IMR-90 (cell line): ENCODE data around the gene TCHH. TPM values are rescaled to one million over a fixed set of nuclear protein-coding genes. Genes with fewer than 3 reads are reported as not detected.

Experiments used
- ATAC-seq: fragments of 200-7000 bp; cut with Tn5 transposase; 2 replicates; pipeline ENCODE4 v1.9.1; 2020; ENCODE audit warnings: low read depth, mild to moderate bottlenecking, moderate library complexity
- BruUV-seq: library from RNA; stranded (reverse); fragments of 400-500 nt; replicated peaks from 2 replicates; lab custom pipeline; 2021; lab: Mats Ljungman, UMichigan
- CTCF ChIA-PET: fragments of 300-600 bp; formaldehyde crosslinking; extraction: SDS; loops from one replicate; lab custom pipeline; 2021; ENCODE audit warnings: antibody characterized with exemption; lab: Yijun Ruan, JAX
- POLR2A ChIA-PET: fragments of 300-600 bp; sonication (Branson Sonifier 250); formaldehyde crosslinking; loops from one replicate; lab custom pipeline; 2022; ENCODE audit warnings: antibody characterized with exemption; ENCODE audit not compliant: unreplicated experiment; lab: Charles Lee
- DNase-seq: peaks from one replicate; pipeline ENCODE4 v3.0.0; 2013
- H2AFZ ChIP-seq: replicated peaks from 2 replicates; pipeline ENCODE3; 2013; ENCODE audit warnings: low read length, mild to moderate bottlenecking; ENCODE audit not compliant: poor library complexity
- H2AK5ac ChIP-seq: 2 replicates; pipeline ENCODE4 v1.6.1; 2013; ENCODE audit warnings: low read depth, low read length, inconsistent platforms
- H2AK9ac ChIP-seq: replicated peaks from 2 replicates; pipeline ENCODE3; 2013; ENCODE audit warnings: mild to moderate bottlenecking, low read depth, low read length, moderate library complexity; ENCODE audit not compliant: poor library complexity
- H2BK120ac ChIP-seq: 2 replicates; pipeline ENCODE4 v1.6.1; 2013; ENCODE audit warnings: low read depth, low read length, inconsistent platforms
- H2BK15ac ChIP-seq: 3 replicates; pipeline ENCODE4 v1.6.1; 2013; ENCODE audit warnings: low read depth, low read length, inconsistent platforms
- H2BK20ac ChIP-seq: 2 replicates; pipeline ENCODE4 v1.6.1; 2013; ENCODE audit warnings: low read depth, mild to moderate bottlenecking, inconsistent platforms, low read length, moderate library complexity
- H2BK5ac ChIP-seq: 2 replicates; pipeline ENCODE4 v1.6.1; 2013; ENCODE audit warnings: mild to moderate bottlenecking, low read depth, low read length, inconsistent platforms; ENCODE audit not compliant: poor library complexity, severe bottlenecking
- H3K14ac ChIP-seq: replicated peaks from 2 replicates; pipeline ENCODE4 v1.6.1; 2013; ENCODE audit warnings: low read depth, low read length, inconsistent platforms
- H3K18ac ChIP-seq: 2 replicates; pipeline ENCODE4 v1.6.1; 2013; ENCODE audit warnings: low read depth, low read length, control low read depth
- H3K23ac ChIP-seq: 2 replicates; pipeline ENCODE4 v1.6.1; 2013; ENCODE audit warnings: low read depth, low read length, inconsistent platforms
- H3K27ac ChIP-seq: 2 replicates; pipeline ENCODE4 v1.5.1; 2013; ENCODE audit warnings: mild to moderate bottlenecking, control low read depth, low read length; ENCODE audit not compliant: insufficient read depth
- H3K27me3 ChIP-seq: 2 replicates; pipeline ENCODE4 v1.6.1; 2013; ENCODE audit warnings: low read length; ENCODE audit not compliant: control insufficient read depth, insufficient read depth
- H3K36me3 ChIP-seq: 2 replicates; pipeline ENCODE4 v1.6.1; 2013; ENCODE audit warnings: low read length, mixed read lengths; ENCODE audit not compliant: control insufficient read depth, insufficient read depth
- H3K4ac ChIP-seq: 2 replicates; pipeline ENCODE4 v1.6.1; 2013; ENCODE audit warnings: low read depth, low read length, inconsistent platforms
- H3K4me1 ChIP-seq: 2 replicates; pipeline ENCODE4 v1.6.1; 2013; ENCODE audit warnings: low read length, mixed read lengths; ENCODE audit not compliant: control insufficient read depth, insufficient read depth
- H3K4me2 ChIP-seq: 2 replicates; pipeline ENCODE4 v1.6.1; 2013; ENCODE audit warnings: low read depth, mild to moderate bottlenecking, control low read depth, low read length, moderate library complexity
- H3K4me3 ChIP-seq: 2 replicates; pipeline ENCODE4 v1.5.1; 2013; ENCODE audit warnings: low read depth, mild to moderate bottlenecking, control low read depth, low read length, moderate library complexity; ENCODE audit not compliant: insufficient read depth
- H3K56ac ChIP-seq: 2 replicates; pipeline ENCODE4 v1.6.1; 2013; ENCODE audit warnings: low read length, inconsistent platforms; ENCODE audit not compliant: insufficient read depth; ENCODE audit errors: extremely low read depth
- H3K79me1 ChIP-seq, 2 experiments: 2 replicates each; pipeline ENCODE4 v1.6.1; 2013; ENCODE audit warnings: low read length in 2 of 2, inconsistent platforms in 1 of 2, low read depth in 1 of 2
- H3K9ac ChIP-seq: 2 replicates; pipeline ENCODE4 v1.6.1; 2013; ENCODE audit warnings: low read depth, low read length, control low read depth
- H3K9me1 ChIP-seq: 2 replicates; pipeline ENCODE4 v1.6.1; 2013; ENCODE audit warnings: low read length, inconsistent platforms; ENCODE audit not compliant: insufficient read depth
- H3K9me3 ChIP-seq: 2 replicates; pipeline ENCODE4 v1.6.1; 2013; ENCODE audit warnings: low read length; ENCODE audit not compliant: control insufficient read depth, insufficient read depth
- H4K20me1 ChIP-seq: 2 replicates; pipeline ENCODE4 v1.6.1; 2013; ENCODE audit warnings: low read length, inconsistent platforms; ENCODE audit not compliant: insufficient read depth
- H4K5ac ChIP-seq: 2 replicates; pipeline ENCODE4 v1.6.1; 2013; ENCODE audit warnings: mild to moderate bottlenecking, low read depth, low read length, control low read depth
- H4K8ac ChIP-seq, 2 experiments: 2 replicates each; pipeline ENCODE4 v1.6.1; 2013; ENCODE audit warnings: low read depth in 2 of 2, low read length in 2 of 2, control low read depth in 1 of 2, inconsistent platforms in 1 of 2
- H4K91ac ChIP-seq: 2 replicates; pipeline ENCODE4 v1.6.1; 2013; ENCODE audit warnings: low read depth, low read length, inconsistent platforms; ENCODE audit not compliant: insufficient read depth
- BHLHE40 ChIP-seq: fragments of 150-350 bp; IDR thresholded peaks from 2 replicates; pipeline ENCODE4 v1.6.1; 2016; ENCODE audit warnings: mild to moderate bottlenecking, low read depth, low read length
- CEBPB ChIP-seq: IDR thresholded peaks from 2 replicates; pipeline ENCODE4 v1.6.1; 2012; ENCODE audit warnings: low read depth, low read length, improper control_type of control experiment
- CTCF ChIP-seq: conservative IDR thresholded peaks from 2 replicates; pipeline ENCODE4 v1.5.1; 2012; ENCODE audit warnings: mild to moderate bottlenecking, low read depth, low read length, improper control_type of control experiment
- ELK1 ChIP-seq: fragments of 150-350 bp; IDR thresholded peaks from 2 replicates; pipeline ENCODE4 v1.6.1; 2016; ENCODE audit warnings: low read depth, mild to moderate bottlenecking, low read length, moderate library complexity, borderline replicate concordance
- FOS ChIP-seq: fragments of 150-350 bp; IDR thresholded peaks from 2 replicates; pipeline ENCODE4 v1.6.1; 2016; ENCODE audit warnings: low read depth, low read length
- MAFK ChIP-seq: IDR thresholded peaks from 2 replicates; pipeline ENCODE4 v1.6.1; 2012; ENCODE audit warnings: low read depth, low read length, improper control_type of control experiment
- MAZ ChIP-seq: IDR thresholded peaks from 2 replicates; pipeline ENCODE4 v1.6.1; 2012; ENCODE audit warnings: low read depth, mild to moderate bottlenecking, low read length, improper control_type of control experiment, moderate library complexity, borderline replicate concordance
- MXI1 ChIP-seq: IDR thresholded peaks from 2 replicates; pipeline ENCODE4 v1.6.1; 2012; ENCODE audit warnings: low read depth, mild to moderate bottlenecking, low read length, moderate library complexity, borderline replicate concordance
- NFE2L2 ChIP-seq: fragments of 150-350 bp; IDR thresholded peaks from 2 replicates; pipeline ENCODE4 v1.6.1; 2016; ENCODE audit warnings: low read depth, mild to moderate bottlenecking, low read length
- POLR2A ChIP-seq: IDR thresholded peaks from 2 replicates; pipeline ENCODE4 v1.6.1; 2012; ENCODE audit warnings: mild to moderate bottlenecking, low read depth, low read length
- RAD21 ChIP-seq: IDR thresholded peaks from 2 replicates; pipeline ENCODE4 v1.6.1; 2012; ENCODE audit warnings: low read length, improper control_type of control experiment
- RCOR1 ChIP-seq: IDR thresholded peaks from 2 replicates; pipeline ENCODE4 v1.6.1; 2012; ENCODE audit warnings: mild to moderate bottlenecking, low read length, improper control_type of control experiment; ENCODE audit not compliant: insufficient replicate concordance
- RFX5 ChIP-seq: IDR thresholded peaks from 2 replicates; pipeline ENCODE4 v1.8.0; 2012; ENCODE audit warnings: low read depth, mild to moderate bottlenecking, low read length, moderate library complexity
- SMC3 ChIP-seq: fragments of 150-350 bp; IDR thresholded peaks from 2 replicates; pipeline ENCODE4 v1.6.1; 2016; ENCODE audit warnings: low read depth, mild to moderate bottlenecking, antibody characterized with exemption, low read length, moderate library complexity
- WGBS, 2 experiments: methylation state at CpG; one replicate each; pipeline versions ENCODE4 v1.1.5 to v1.1.7; 2013; ENCODE audit warnings: missing lambda C conversion rate in 2 of 2; ENCODE audit not compliant: insufficient read length in 1 of 2; ENCODE audit errors: extremely low coverage in 2 of 2; 5-methylcytosine and 5-hydroxymethylcytosine counted together
- dilution Hi-C: fragments of 300-500 bp; cut with HindIII; formaldehyde crosslinking; loops from one replicate; pipeline ENCODE4 v1.14.3; 2018; ENCODE audit warnings: low sequenced_read_pairs; ENCODE audit not compliant: unreplicated experiment
- in situ Hi-C: fragments of 300-500 bp; cut with MboI; formaldehyde crosslinking; loops from 3 replicates; pipeline ENCODE4 v1.14.3; 2019; ENCODE audit warnings: low sequenced_read_pairs, inconsistent platforms, mixed read lengths
- intact Hi-C: fragments of 100-400 bp; cut with micrococcal nuclease; formaldehyde crosslinking; loops from 2 replicates; pipeline ENCODE4 v1.10.0; 2022
- polyA plus RNA-seq, 3 experiments: library from polyadenylated mRNA; depleted of rRNA; stranded (reverse); fragments of >200 nt; gene quantifications; 2 replicates each; pipeline ENCODE4 v1.2.3, GENCODE V29; 2012; ENCODE audit warnings: low replicate concordance in 1 of 3
- total RNA-seq: library from RNA; depleted of rRNA; stranded (reverse); fragments of >200 nt; gene quantifications from 2 replicates; pipeline ENCODE4 v1.2.3, GENCODE V29; 2012
- TF ChIP-seq, protein P1 (sequence below): fragments of 150-350 bp; IDR thresholded peaks from 2 replicates; pipeline ENCODE4 v1.6.1; 2017; ENCODE audit warnings: mild to moderate bottlenecking, antibody characterized with exemption, low read length, low read depth

The TCHH gene
- total and polyA plus RNA-seq, 2 of the 4 experiments (the other 2 are of a cell fraction), result not detected

- H2BK20ac ChIP-seq, result no peak overlapping the region
- H2AK9ac ChIP-seq, result peak overlapping the region; percentile 7
- BruUV-seq, result no TSS peak
- ChIA-PET POLR2A (no interaction called here), CTCF (interaction anchor here (0.6 kb wide), 1 partner anchor 56 kb away, joined by 3 read pairs; no protein-coding TSS in a partner anchor)
- H2BK5ac ChIP-seq, result no peak overlapping the region
- no peak overlapping the region for H4K91ac ChIP-seq
- H3K9me1 ChIP-seq, result no peaks in the 10 kb centered on the region
- no peaks in the 10 kb centered on the region; the same call in 1 of the 2 replicates for H4K20me1 ChIP-seq
- no peak overlapping the region for H3K56ac ChIP-seq
- in situ Hi-C loops, result no loop called here
- H3K27me3 ChIP-seq, result peaks cover 64% of the 10 kb centered on the region
- peak overlapping the region; percentile 29 for H3K4me3 ChIP-seq
- no peak overlapping the region for H3K4ac ChIP-seq
- H2BK15ac ChIP-seq, result no peak overlapping the region
- H3K4me2 ChIP-seq, result peak overlapping the region; percentile 62
- no peak overlapping the region for H3K23ac ChIP-seq
- no peak overlapping the region for H3K14ac ChIP-seq
- H4K5ac ChIP-seq, result no peak overlapping the region
- DNase-seq, result peak; percentile 36
- peaks cover 3% of the 10 kb centered on the region; the same call in 1 of the 2 replicates for H3K4me1 ChIP-seq
- no peak overlapping the region for H2BK120ac ChIP-seq
- peak overlapping the region; percentile 76 for H2AFZ ChIP-seq
- no peak overlapping the region for H3K27ac ChIP-seq
- H4K8ac ChIP-seq, result no peak overlapping the region
- no peak overlapping the region for H3K9ac ChIP-seq
- dilution Hi-C loops, result no loop called here
- H3K18ac ChIP-seq, result no peak overlapping the region
- WGBS, 2 experiments, result 1% methylated on average over 45 of the region's 60 CpGs; no CpG with 5 or more reads in 1 of the 2 experiments
- H2AK5ac ChIP-seq, result no peak overlapping the region
- ATAC-seq, result peak; percentile 59
- intact Hi-C loops, result loop anchor here (5.0 kb wide), 1 partner anchor 59 kb away; no protein-coding TSS in a partner anchor
- H3K79me1 ChIP-seq, result no peaks in the 10 kb centered on the region
- H3K36me3 ChIP-seq, result no peaks in the 10 kb centered on the region
- peaks cover 21% of the 10 kb centered on the region for H3K9me3 ChIP-seq
- TF ChIP-seq, protein P1, sequence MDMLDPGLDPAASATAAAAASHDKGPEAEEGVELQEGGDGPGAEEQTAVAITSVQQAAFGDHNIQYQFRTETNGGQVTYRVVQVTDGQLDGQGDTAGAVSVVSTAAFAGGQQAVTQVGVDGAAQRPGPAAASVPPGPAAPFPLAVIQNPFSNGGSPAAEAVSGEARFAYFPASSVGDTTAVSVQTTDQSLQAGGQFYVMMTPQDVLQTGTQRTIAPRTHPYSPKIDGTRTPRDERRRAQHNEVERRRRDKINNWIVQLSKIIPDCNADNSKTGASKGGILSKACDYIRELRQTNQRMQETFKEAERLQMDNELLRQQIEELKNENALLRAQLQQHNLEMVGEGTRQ, result no peak
- TF ChIP-seq ELK1 (no peak), POLR2A (no peak), RFX5 (no peak), CTCF (no peak), RCOR1 (no peak), MAZ (no peak), NFE2L2 (no peak), MAFK (no peak), FOS (no peak), RAD21 (no peak), CEBPB (no peak), SMC3 (no peak), MXI1 (no peak), BHLHE40 (no peak)
Measured at GRCh38 chr1:152110860-152111514, 4.3 kb downstream of the TCHH start.
